MM.1S (cell line): ENCODE measurements around the gene ECE1.

Experiments used
- DNase-seq: peaks from one replicate; pipeline ENCODE4 v3.0.0-alpha.2; 2015
- H2AFZ ChIP-seq: fragments of 300-600 bp; sonication (generic); 2 replicates; pipeline ENCODE4 v1.6.0; 2016; ENCODE audit warnings: antibody characterized with exemption, low read length
- H3F3A ChIP-seq: fragments of 300-600 bp; sonication (generic); 2 replicates; pipeline ENCODE4 v1.6.1; 2016; ENCODE audit warnings: mild to moderate bottlenecking, antibody characterized with exemption, low read length, moderate library complexity, mixed read lengths; ENCODE audit not compliant: insufficient read depth
- H3K27ac ChIP-seq: fragments of 300-600 bp; sonication (generic); 2 replicates; pipeline ENCODE4 v1.5.1; 2016; ENCODE audit warnings: mild to moderate bottlenecking, low read length
- H3K27me3 ChIP-seq: fragments of 300-600 bp; sonication (generic); replicated peaks from 2 replicates; pipeline ENCODE4 v1.6.0; 2016; ENCODE audit warnings: low read length; ENCODE audit not compliant: insufficient read depth
- H3K36me3 ChIP-seq: fragments of 300-600 bp; sonication (generic); replicated peaks from 2 replicates; pipeline ENCODE4 v1.6.1; 2016; ENCODE audit warnings: mild to moderate bottlenecking, low read length, mixed read lengths; ENCODE audit not compliant: insufficient read depth
- H3K4me1 ChIP-seq: fragments of 300-600 bp; sonication (generic); 2 replicates; pipeline ENCODE4 v1.6.1; 2016; ENCODE audit warnings: low read length, mixed read lengths
- H3K4me2 ChIP-seq: fragments of 300-600 bp; sonication (generic); 2 replicates; pipeline ENCODE4 v1.6.0; 2016; ENCODE audit warnings: low read depth, low read length
- H3K4me3 ChIP-seq: fragments of 300-600 bp; sonication (generic); 2 replicates; pipeline ENCODE4 v1.5.1; 2016; ENCODE audit warnings: low read length, mixed read lengths
- H3K79me2 ChIP-seq: fragments of 300-600 bp; sonication (generic); 2 replicates; pipeline ENCODE4 v1.6.1; 2016; ENCODE audit warnings: mixed run types, low read length, mixed read lengths
- H3K9ac ChIP-seq: fragments of 300-600 bp; sonication (generic); 2 replicates; pipeline ENCODE4 v1.6.1; 2016; ENCODE audit warnings: low read length, mixed read lengths
- H3K9me2 ChIP-seq: fragments of 300-600 bp; sonication (generic); replicated peaks from 2 replicates; pipeline ENCODE4 v1.6.1; 2016; ENCODE audit warnings: mild to moderate bottlenecking, low read length, mixed read lengths; ENCODE audit not compliant: insufficient read depth
- H3K9me3 ChIP-seq: fragments of 300-600 bp; sonication (generic); replicated peaks from 2 replicates; pipeline ENCODE4 v1.6.1; 2016; ENCODE audit warnings: mild to moderate bottlenecking, low read length, mixed read lengths; ENCODE audit not compliant: insufficient read depth
- H4K20me1 ChIP-seq: fragments of 300-600 bp; sonication (generic); 2 replicates; pipeline ENCODE4 v1.6.1; 2016; ENCODE audit warnings: mild to moderate bottlenecking, low read length, moderate library complexity, mixed read lengths; ENCODE audit not compliant: insufficient read depth
- EZH2 ChIP-seq: fragments of 300-600 bp; sonication (generic); optimal IDR thresholded peaks from 2 replicates; pipeline ENCODE3; 2017; ENCODE audit warnings: low read depth, mild to moderate bottlenecking, antibody characterized with exemption, low read length, mixed read lengths
- EZH2phosphoT487 ChIP-seq: fragments of 300-600 bp; sonication (generic); IDR thresholded peaks from 2 replicates; pipeline ENCODE4 v1.6.1; 2018; ENCODE audit warnings: antibody characterized with exemption, low read length
- TF ChIP-seq, protein P1 (sequence below): fragments of 300-600 bp; sonication (generic); IDR thresholded peaks from 2 replicates; pipeline ENCODE4 v1.5.1; 2016; ENCODE audit warnings: antibody characterized with exemption, low read length, mixed read lengths

The ECE1 gene

DNA sequence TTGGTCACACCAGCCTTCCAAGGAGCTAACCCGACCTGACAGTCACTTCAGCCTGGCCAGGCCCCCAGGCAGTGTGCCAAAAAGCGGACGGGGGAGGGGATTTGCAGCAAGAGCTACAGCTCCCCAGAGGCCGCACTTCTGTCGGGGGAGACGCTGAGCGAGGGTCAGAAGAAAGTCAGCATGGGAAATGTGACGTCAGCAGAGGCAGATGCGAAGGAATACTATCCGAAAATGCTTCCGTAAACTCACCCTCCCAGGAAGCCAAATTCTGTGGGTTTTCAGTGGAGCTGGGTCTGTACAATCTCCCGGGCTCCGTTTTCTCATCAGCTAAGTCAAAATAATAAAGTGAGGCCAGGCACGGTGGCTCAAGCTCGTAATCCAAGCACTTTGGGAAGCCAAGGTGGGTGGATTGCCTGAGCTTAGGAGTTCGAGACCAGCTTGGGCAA lies 28.5 kb upstream of the ECE1 start:
- H2AFZ ChIP-seq, result no peak overlapping the region
- no peaks in the 10 kb centered on the region for H3K9me2 ChIP-seq
- H3K9ac ChIP-seq, result no peak overlapping the region
- no peak for DNase-seq
- no peaks in the 10 kb centered on the region for H3K9me3 ChIP-seq
- no peak overlapping the region for H3K27ac ChIP-seq
- no peaks in the 10 kb centered on the region for H3K27me3 ChIP-seq
- H3K4me1 ChIP-seq, result no peaks in the 10 kb centered on the region
- no peaks in the 10 kb centered on the region for H3K36me3 ChIP-seq
- no peaks in the 10 kb centered on the region for H4K20me1 ChIP-seq
- no peaks in the 10 kb centered on the region for H3F3A ChIP-seq
- H3K79me2 ChIP-seq, result peaks cover 64% of the 10 kb centered on the region
- no peak overlapping the region for H3K4me2 ChIP-seq
- no peak overlapping the region for H3K4me3 ChIP-seq
- TF ChIP-seq EZH2phosphoT487 (no peak), EZH2 (no peak)
- TF ChIP-seq, protein P1, sequence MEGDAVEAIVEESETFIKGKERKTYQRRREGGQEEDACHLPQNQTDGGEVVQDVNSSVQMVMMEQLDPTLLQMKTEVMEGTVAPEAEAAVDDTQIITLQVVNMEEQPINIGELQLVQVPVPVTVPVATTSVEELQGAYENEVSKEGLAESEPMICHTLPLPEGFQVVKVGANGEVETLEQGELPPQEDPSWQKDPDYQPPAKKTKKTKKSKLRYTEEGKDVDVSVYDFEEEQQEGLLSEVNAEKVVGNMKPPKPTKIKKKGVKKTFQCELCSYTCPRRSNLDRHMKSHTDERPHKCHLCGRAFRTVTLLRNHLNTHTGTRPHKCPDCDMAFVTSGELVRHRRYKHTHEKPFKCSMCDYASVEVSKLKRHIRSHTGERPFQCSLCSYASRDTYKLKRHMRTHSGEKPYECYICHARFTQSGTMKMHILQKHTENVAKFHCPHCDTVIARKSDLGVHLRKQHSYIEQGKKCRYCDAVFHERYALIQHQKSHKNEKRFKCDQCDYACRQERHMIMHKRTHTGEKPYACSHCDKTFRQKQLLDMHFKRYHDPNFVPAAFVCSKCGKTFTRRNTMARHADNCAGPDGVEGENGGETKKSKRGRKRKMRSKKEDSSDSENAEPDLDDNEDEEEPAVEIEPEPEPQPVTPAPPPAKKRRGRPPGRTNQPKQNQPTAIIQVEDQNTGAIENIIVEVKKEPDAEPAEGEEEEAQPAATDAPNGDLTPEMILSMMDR, result no peak

- H3K36me3 ChIP-seq, result no peaks in the 10 kb centered on the region
- no peak for DNase-seq
- peaks cover 68% of the 10 kb centered on the region for H3K79me2 ChIP-seq
- TF ChIP-seq, protein P1, result no peak
- no peak for TF ChIP-seq EZH2phosphoT487
- TF ChIP-seq EZH2, result no peak
- H3K27ac ChIP-seq, result no peak overlapping the region
- H3K4me2 ChIP-seq, result no peak overlapping the region
- H4K20me1 ChIP-seq, result no peaks in the 10 kb centered on the region
- H3K4me1 ChIP-seq, result no peaks in the 10 kb centered on the region
- H3K9me2 ChIP-seq, result no peaks in the 10 kb centered on the region
- H3K27me3 ChIP-seq, result no peaks in the 10 kb centered on the region
- H3K4me3 ChIP-seq, result no peak overlapping the region
- no peaks in the 10 kb centered on the region for H3K9me3 ChIP-seq
- H2AFZ ChIP-seq, result no peak overlapping the region
- no peak overlapping the region for H3K9ac ChIP-seq
- no peaks in the 10 kb centered on the region for H3F3A ChIP-seq
Observed at GRCh38 chr1:21318057-21318713, 27.9 kb upstream of the ECE1 start.

- H3K36me3 ChIP-seq, result no peaks in the 10 kb centered on the region
- no peaks in the 10 kb centered on the region for H3K9me3 ChIP-seq
- DNase-seq, result no peak
- H4K20me1 ChIP-seq, result no peaks in the 10 kb centered on the region
- TF ChIP-seq, protein P1, result no peak
- TF ChIP-seq EZH2phosphoT487 (no peak), EZH2 (no peak)
- no peak overlapping the region for H2AFZ ChIP-seq
- H3K27ac ChIP-seq, result no peak overlapping the region
- H3K4me1 ChIP-seq, result no peaks in the 10 kb centered on the region
- no peaks in the 10 kb centered on the region for H3K27me3 ChIP-seq
- H3K79me2 ChIP-seq, result peaks cover 68% of the 10 kb centered on the region
- H3F3A ChIP-seq, result no peaks in the 10 kb centered on the region
- H3K9me2 ChIP-seq, result no peaks in the 10 kb centered on the region
- no peak overlapping the region for H3K4me2 ChIP-seq
- no peak overlapping the region for H3K4me3 ChIP-seq
- no peak overlapping the region for H3K9ac ChIP-seq
Observed at GRCh38 chr1:21317690-21318043, 27.4 kb upstream of the ECE1 start.
